HT-29 (cell line): ENCODE data around the gene KIF26B. TPM values are rescaled to one million over a fixed set of nuclear protein-coding genes. Genes with fewer than 3 reads are reported as not detected.

Experiments used
- DNase-seq: peaks from one replicate; pipeline ENCODE4 v3.0.0-alpha.2; 2015; ENCODE audit warnings: low spot score
- total RNA-seq: library from RNA; depleted of rRNA; stranded (reverse); fragments of >200 nt; shearing (Covaris generic); gene quantifications from 2 replicates; pipeline ENCODE4 v1.2.3, GENCODE V29; 2014

The KIF26B gene
- total RNA-seq, 1 experiment from 2014 or later = 0.74 TPM

DNA sequence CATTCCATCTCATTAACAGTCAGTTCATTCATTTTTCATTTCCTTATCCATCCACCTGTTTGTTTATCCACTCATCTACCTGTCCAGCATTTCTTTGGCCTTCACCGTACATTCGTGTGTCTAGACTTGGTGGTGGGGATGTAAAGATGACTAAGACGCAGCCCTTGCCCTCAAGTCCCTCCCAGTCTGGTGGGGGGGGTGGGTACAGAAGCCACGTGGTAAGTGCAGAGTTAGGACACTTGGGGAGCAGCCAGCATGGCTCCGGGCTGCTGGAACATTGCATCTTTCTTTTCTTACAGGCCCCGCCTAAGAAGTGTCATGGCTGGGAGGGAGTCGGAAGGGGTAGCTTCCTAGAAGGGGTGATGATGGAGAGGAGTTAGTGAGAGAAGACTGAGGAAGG, 17.2 kb downstream of the KIF26B start:
- DNase-seq = no peak

DNA sequence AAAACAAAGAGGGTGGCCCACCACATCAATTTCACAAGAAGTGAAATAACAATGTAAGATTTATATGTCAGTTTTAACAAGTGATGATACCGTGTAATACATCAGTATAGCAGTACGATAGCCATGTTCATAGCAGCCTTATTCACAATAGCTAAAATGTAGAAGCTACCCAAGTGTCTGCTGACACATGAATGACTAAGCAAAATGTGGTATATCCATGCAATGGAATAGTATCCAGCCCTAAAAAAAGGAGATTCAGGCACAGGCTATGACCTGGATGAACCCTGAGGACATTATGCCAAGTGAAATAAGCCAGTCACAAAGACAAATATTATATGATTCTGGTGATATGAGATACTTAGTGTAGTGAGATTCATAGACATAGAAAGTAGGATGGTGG, 18.0 kb downstream of the KIF26B start:
- no peak for DNase-seq

DNA sequence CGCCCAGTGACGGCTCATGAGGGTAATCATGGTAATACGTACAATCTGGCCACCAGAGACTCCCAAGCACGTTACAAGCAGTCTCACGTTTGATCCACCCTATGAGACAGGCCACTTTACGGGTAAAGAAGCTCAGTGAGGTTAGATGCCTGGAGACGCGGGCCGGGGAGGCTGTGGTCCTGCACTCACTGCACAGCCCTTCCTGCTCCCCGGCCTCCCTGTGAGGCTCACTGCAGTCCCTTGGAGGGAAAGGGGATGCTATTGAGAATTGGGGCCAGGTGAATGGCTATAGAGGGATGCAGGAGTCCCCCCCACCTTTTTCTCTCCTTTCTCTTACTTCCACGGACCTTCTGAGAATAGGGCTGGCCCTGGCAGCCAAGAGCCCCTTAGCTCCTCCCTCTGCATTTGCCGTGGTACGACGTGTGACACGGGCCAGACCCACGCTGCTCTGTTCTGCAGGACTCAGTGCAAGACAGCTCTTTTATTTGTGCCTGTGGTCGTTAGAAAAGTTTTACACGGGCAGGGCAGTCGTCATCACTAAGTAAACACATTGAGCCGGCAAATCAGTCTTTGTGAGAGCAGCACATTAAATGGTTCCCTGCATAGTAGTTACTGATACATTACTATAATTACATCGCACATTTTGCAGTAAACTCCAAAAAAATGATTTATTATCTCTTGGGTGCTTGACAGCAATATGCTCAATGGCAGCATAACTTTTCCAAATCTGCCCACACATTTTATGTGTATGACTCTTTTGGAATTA, 18.8 kb downstream of the KIF26B start:
- DNase-seq = peak; percentile 51

DNA sequence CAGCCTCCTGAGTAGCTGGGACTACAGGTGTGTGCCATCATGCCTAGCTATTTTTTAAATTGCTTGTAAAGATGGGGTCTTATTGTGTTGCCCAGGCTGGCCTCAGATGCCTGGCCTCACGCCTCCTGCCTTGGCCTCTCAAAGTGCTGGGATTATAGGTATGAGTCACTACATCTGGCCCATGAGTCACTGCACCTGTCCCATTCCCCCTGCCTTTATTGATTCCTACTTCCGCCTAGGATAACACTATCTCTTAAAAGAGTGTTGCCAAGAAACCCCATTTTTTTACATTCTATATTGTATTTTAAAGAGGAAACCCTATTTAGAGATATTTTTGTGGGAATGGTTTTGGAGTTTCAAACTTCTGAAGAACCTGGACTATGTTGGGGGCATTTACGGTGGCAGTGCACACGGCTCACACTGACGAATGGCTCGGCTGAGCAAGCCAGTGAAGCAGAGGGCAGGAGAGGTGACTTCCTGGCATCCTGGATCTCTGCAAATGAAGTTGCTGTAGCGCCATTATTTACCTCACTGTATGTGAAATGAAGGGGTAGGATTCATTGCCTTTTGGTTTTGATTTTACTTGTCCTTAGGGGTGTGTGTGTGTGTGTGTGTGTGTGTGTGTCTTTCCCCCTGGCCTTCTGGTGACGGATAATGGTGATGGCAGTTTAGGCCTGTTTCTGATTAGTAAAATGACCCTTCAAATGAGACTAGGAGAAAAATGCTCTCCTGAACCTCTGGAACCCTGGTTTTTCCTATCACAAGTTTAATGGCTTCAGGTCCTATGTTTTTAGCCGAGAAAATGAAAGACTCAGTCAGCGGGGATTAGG, 22.5 kb downstream of the KIF26B start:
- peak; percentile 62 for DNase-seq

DNA sequence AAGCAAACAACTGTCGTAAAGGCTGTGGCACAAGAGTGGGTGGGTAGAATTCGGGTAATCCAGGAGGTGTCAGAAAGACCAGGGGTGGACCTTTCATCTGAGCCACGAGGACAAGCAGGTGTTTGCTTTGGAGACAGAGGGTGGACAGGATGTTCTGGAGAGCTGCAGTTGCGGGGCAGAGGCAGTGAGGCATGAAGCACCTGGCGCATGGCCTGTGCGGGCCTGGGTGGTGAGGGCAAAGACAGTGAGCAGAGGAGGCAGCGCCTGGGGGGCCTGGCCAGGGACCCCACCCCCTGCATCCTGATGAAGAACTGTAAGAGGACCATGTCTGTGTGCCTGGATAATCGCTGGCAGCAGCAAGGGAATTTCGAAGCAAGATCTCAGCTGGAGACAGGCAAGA, 24.9 kb downstream of the KIF26B start:
- no peak for DNase-seq

DNA sequence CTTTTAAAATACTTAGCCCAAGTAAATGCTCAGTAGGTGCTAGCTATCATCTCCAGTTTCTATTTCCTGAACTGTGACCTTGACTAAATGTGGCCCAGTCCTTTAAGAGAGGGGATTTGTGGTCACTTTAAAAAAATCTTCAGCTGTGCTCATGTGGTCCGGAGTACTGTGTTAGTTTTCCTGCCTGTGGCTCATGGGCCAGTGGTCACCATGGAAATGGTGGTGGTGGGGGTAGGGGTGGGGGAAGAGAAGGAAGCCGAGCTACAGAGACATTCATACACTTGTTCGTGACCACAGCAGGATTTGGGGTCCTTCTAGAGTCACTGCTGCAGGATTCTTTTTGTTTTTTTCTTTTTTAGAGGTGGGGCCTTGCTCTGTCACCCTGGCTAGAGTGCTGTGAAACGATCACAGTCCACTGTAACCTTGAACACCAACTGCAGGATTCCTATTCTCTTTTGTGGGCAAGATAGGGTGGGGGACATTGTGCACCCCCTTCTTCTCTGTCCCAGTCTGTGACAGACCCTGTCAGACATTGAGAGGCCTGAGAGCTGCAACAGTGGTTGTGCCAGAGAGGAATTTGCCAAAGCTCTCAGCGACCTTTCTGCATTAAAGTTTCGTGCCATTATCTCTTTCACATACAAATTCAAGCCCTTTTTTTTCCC, 25.8 kb downstream of the KIF26B start:
- no peak for DNase-seq

DNA sequence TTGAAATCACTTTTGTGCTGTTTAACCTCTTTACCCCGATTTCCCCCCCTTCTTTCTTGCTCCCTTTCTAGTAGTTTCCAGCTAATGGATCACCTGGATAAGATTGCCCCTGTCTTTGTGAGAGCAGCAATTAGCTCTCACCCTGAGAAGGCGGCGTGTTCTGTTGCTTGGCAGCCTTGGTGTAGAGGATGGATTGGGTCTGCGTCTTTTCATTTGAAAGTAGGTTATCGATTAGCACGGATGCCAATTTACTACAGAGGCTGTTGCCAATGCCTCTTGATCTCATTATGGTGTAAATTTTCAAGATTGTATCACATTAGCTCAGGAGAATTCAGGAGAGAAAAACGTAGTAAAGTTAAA, 26.4 kb downstream of the KIF26B start:
- DNase-seq = no peak

DNA sequence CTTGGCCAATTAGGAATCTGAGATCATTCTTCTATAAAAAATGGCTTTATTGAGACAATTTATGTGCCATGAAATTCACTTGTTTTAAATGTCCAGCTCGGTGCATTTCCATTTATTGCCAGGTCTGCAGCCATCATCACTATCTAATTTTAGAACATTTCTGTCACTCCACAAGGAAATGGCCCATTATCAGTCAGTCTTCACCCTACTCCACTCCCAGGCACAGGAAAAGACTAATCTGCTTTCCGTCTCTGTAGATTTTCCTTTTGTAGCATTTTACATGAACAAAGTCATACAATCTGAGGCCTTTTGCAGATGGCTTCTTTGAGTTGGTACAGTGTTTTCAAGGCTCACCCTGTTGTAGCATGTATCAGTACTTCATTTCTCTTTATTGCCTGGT, 27.2 kb downstream of the KIF26B start:
- DNase-seq = no peak

DNA sequence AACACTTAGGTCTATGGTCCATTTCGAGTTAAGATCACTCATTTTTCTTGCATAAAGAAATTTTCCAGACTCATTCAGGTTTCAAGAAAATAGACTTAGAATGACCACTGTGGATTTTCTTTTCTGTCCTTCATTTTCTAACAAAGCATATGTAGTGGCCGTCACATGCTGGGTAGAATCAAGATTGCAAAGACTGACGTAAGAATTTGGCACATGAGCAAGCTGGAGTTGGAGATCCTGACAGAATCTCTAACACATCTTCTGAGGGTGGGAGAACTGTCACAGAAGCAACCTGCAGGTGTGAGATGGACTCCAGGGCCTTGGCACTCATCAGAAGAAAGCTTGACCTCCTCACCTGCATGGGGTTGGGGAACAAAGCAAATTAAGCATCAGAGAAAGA, 28.6 kb downstream of the KIF26B start:
- DNase-seq = no peak

DNA sequence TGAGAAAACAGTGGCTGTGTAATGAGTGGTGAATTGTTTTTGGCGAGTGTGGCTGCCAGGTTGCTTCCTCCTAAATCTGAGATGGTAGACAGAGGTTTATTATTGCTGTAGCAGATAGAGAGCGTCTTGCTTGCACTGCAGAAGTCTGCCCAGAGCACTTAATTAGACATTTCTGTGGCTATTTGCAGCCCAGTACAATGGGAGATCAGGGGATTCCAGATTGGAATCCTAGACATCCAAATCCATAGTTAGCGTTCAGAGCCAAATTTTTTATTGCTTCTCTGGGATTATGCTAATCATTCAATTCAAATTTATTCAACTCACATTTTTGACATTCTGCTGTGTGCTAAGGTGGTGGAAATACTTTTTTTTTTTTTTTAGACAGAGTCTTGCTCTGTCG, 30.0 kb downstream of the KIF26B start:
- DNase-seq = no peak

DNA sequence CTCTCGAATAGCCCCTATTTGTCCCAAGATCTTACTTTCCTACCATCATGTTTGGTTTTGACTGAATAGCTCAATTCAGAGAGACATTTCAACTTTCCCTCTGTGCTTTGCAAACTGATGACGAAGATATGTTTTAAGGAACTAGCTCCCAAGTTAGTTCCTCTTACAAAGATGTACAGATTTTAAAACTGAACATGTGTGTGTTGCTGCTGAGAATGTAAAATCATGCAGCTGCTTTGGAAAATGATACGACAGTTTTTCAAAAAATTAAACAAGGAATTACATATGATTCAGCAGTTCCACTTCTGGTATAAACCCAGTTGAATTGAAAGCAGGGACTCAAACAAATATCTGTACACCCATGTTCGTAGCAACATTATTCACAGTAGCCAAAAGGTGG, 33.6 kb downstream of the KIF26B start:
- DNase-seq = no peak

DNA sequence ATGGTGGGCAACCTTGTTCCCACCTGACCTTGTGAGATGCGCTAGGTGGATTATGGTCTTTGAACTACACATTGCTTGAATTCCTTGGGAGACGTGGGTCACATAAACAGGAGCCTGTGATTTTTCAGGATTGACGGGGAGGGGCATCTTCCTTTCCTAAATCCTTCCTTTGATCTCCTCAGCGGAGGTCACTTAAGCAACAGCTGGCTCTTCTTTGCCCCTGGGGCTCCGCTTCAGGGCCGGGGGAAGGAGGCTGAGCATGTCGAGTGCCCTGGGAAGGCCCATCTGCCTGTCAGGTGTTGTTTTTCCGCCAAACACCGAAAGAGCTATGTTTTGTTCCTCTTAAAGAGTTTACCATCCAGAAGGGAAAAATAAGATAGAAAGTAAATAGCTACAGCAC, 40.6 kb downstream of the KIF26B start:
- DNase-seq = no peak

DNA sequence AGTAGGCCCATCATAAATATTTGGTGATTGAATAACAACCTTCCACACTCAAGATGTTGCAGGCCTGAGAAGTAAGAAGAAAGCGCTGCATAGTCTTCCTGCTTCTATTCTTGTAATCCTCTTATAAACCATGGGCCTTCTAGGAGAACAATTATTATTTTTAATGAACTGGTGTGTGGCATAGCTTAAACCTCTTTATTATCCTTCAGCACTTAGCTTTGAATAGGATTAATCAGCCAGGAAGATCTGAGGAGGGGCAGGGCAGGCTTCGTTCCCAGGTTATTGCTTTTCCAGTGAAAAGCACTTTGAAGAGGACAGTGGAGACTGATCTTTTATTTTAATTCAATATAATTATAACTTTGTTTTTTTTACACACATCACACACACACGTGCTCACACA, 42.3 kb downstream of the KIF26B start:
- DNase-seq = no peak

DNA sequence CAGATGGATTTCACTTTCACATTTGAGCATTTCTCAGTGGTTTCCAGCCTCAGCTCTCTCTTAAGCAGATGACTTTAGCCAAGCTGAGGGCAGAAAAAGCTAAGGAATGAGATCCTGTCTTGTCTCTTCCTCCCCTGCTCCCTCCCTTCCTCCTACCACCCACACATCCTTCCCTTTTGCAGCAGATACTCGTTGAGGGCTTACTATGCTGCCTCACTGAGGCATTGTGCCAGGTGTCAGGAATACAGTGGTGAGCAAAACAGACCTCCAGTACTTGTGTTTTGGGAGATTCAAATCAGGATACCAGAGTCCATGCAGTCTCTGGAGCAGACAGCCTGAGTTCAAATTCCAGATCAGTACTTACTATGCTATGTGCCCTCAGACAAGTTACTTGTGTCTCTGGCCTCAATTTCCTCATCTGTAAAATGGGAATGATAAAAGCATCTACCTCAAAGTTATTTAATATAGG, 43.2 kb downstream of the KIF26B start:
- no peak for DNase-seq

DNA sequence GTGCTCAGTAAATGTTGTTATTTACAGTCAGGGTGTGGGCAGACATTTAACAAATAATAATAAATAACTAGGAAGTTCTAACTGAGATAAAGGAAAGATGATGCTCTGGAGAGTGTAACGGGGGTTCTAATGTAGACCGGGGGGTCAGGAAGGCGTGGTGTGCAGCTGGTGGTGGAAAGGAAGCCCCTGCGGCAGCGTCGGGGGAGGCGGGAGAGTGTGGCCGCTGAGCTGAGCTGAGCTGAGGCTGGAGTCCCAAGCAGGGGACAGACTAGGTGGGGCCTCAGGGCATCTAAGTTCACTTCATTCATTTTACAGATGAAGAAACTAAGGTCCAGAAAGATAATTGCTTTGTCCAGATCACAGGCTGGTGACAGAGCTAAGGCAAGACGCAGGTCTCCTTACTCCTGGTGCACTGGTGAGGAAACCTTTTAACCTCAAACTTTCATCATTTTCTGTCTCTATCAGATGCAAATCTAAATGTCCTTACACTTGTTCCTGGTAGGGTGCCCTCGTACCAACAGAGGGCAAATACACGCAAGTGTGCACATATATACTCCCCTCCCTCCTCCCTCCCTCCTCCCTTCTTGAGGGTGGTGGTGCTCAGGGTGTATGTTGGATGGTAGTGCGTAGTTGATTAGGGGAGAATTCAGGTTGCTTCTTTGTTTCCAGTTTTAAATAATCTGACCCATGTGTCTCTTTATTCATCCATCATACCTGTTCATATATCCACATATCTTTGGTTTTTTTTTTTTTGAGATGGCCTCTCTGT, 44.1 kb downstream of the KIF26B start:
- no peak for DNase-seq

DNA sequence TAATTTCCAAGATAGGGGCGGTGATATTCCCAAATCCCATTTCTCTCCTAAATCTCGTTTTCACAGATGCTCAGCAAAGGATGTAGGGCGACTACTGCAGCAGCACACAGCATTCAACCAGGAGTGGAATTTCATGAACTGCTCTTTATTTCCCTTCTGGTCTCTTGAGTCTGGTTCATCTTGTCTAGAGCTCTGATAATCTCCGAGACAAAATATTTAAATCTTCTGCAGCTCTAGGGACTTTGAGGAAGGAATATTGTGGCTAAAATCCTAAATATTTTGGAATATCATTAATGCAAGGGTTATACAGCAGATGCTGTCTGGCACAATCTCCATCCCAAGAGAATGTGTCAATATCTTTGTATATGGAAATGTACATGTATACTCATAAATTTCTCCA, 45.4 kb downstream of the KIF26B start:
- DNase-seq = no peak

DNA sequence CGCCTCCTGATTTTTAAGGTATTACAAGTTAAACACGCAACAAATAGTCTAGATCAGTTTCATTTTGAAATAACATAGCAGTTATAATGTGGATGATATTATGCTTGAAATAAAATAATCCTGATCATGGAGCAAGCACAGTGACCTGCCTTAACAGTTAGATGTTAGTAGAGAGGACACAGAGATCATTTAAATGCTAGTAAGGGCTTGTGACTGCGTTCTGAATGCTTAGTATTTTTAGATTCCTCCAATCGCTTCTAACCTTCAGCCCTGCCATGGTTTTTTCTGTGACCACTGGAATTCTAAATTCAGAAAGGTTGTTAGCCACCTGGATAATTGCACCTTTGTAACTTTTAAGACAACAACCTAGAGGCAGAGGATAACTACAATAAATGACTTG, 46.4 kb downstream of the KIF26B start:
- no peak for DNase-seq

DNA sequence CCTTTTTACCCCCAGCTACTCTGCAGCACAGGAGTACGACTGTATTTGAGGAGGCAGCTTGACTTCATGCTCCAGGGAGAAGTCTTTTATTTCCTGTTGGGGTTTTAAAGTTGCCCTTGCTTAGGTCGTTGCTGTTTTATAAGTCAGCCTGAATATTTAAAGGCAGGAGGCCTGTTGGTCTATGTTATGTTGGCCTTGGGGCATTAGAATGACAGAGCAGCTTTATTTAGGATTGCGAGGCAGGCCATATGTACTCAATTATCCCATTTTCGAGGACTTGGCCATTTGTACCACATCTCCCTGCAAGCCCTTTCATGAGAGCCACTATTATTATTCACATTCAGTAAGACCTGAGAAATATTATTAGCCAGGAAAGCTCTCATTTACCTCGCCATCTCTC, 47.0 kb downstream of the KIF26B start:
- no peak for DNase-seq

DNA sequence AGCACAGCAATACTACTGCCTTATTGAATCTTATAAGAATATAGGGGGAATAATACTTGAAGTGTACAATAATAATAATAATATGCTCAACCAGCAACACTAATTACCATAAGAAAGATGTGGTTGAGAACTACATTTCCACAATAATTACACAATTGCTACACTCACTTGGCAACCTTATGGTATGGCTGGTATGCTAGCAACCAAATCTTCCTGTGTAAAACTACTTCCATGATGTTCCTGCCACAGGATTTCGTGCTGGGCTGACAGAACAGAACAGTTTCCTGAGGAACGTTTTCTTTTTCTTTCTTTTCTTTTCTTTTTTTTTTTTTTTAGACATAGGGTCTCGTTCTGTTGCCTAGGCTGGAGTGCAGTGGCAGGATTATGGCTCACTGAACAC, 50.6 kb downstream of the KIF26B start:
- DNase-seq = no peak

DNA sequence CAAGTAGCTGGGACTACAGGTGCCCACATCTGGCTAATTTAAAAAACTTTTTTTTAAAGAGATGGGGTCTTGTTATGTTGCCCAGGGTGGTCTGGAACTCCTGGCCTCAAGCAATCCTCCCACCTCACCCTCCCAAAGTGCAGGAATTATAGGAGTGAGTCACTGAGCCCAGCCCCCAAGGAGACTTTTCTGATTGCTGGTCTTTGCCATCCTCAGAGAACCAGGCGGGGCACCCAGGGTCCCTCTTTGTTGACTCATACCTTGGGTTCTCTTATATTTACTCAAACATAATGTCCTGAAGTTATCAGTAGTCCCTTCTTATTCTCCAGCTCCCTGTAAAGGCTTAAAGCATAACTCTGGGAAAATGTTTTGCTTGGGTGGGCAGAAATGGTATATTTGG, 51.1 kb downstream of the KIF26B start:
- DNase-seq = no peak

DNA sequence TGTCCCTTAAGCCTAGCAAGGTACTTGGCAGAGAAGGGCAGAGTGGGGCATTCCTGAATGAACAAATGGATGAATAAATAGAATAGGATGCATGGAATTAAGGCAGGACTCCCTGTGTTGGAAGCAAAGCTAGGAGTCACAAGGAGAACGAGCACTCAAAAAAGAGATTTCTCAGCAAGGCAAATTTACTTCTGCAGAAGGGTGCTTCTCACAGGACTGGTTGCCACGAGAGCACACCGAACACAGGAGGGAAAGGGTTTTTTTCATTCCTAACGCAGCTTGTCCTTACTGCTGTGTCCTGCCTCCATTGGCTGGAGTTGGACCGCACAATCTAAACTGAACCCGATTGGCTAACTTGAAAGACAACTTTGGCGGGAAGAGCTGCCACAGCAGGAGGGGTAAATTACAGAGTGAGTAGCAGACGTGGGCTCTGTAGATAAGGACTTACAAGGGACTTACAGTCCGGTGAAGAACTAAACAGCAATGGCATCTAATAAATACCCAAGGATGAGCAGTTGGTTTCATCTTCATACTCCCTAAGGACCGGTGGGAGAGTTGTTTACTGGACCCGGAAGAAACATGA, 52.4 kb downstream of the KIF26B start:
- DNase-seq = no peak
